Measurements from ENCODE around the gene SIPA1L3. TPM values are rescaled to one million over a fixed set of nuclear protein-coding genes. Genes with fewer than 3 reads are reported as not detected.
A peak's percentile ranks its signal among the peaks of the same experiment; 100 is the strongest.

The SIPA1L3 gene
- total and polyA plus RNA-seq, 12 donors: 2.8 to 24.2 (median 12.3) TPM

DNA sequence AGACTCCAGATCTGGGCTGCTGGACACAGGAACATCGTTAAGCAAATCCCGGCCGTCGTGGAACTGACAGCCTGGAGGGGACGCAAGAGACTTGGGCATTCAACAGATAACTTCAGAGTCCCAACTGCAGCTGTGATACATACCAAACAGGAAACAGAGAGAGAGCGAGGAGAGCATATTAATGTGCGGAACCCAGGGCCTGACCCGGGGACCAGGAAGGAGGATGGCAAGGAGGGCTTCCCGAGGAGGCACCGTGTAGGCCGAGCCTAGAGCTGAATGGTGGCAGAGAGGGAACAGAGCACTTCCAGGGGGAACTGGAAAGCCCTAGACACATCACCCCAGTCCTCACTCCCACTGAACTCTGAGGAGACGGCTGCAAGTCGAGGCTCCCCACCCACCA, 68.1 kb downstream of the SIPA1L3 start:
- TF ChIP-seq, protein P1, sequence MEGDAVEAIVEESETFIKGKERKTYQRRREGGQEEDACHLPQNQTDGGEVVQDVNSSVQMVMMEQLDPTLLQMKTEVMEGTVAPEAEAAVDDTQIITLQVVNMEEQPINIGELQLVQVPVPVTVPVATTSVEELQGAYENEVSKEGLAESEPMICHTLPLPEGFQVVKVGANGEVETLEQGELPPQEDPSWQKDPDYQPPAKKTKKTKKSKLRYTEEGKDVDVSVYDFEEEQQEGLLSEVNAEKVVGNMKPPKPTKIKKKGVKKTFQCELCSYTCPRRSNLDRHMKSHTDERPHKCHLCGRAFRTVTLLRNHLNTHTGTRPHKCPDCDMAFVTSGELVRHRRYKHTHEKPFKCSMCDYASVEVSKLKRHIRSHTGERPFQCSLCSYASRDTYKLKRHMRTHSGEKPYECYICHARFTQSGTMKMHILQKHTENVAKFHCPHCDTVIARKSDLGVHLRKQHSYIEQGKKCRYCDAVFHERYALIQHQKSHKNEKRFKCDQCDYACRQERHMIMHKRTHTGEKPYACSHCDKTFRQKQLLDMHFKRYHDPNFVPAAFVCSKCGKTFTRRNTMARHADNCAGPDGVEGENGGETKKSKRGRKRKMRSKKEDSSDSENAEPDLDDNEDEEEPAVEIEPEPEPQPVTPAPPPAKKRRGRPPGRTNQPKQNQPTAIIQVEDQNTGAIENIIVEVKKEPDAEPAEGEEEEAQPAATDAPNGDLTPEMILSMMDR (IDR thresholded peaks at IDR 0.05): no peak
- Histone ChIP-seq H3K27me3 (no peaks in the 10 kb centered on the region), H3K27ac (no peak overlapping the region), H3K9me3 (peaks cover 0 to 26% (median 12%) of the 10 kb centered on the region in 11 donors), H3K36me3 (peaks cover 0 to 5% (median 0%) of the 10 kb centered on the region in 9 donors), H3K4me3 (no peak overlapping the region), H3K4me1 (peaks cover 0 to 4% (median 0%) of the 10 kb centered on the region in 9 donors)
- DNase-seq (no peak), ATAC-seq (no peak)
- 87 to 92% methylated on average over 13 of the region's 13 CpGs for WGBS, 2 donors
- intact Hi-C loops (cut with DNase I): loop anchor here in 1 of 10 donors (10.0 kb wide), 1 partner anchor 1330 kb away; no protein-coding TSS in a partner anchor

DNA sequence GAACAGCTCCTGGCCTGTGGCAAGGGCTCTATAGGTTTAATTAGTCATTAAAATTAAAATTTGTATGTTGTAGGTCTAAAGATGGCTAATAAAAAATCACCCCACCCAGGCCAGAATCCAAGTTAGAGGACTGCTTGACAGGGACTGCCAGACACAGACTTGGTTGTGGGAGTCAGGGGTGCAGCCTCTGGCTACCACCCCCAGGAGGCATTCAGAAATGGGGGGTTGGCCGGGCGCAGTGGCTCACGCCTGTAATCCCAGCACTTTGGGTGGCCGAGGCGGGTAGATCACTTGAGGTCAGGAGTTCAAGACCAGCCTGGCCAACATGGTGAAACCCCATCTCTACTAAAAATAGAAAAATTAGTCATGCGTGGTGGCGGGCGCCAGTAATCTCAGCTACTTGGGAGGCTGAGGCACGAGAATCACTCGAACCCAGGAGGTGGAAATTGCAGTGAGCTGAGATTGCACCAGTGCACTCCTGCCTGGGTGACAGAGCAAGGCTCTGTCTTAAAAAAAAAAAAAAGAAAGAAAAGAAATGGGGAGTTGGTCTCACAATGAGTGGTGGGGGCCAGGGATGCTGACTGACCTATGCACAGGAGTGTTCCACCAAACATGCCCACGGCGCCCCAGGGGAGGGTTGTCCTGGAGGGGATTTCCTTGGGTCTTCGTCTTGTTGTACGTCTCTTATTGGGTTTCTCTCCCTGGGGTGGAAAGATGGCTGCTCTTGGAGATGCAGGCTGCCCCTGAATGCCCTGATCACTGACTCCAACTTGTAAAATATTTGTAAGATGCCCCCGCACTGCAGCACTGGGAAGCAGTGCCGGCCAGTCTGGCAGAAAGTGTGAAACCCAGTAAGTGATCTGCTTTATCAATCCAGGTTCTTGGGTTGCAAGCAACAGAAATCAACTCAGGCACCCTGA, 68.8 kb downstream of the SIPA1L3 start:
- intact Hi-C loops (cut with DNase I): loop anchor here in 1 of 10 donors (10.0 kb wide), 1 partner anchor 1329 kb away; no protein-coding TSS in a partner anchor
- WGBS, 2 donors: 92 to 98% methylated on average over 16 of the region's 16 CpGs
- DNase-seq: no peak
- Histone ChIP-seq H3K4me3 (no peak overlapping the region), H3K27me3 (no peaks in the 10 kb centered on the region), H3K9me3 (peaks cover 0 to 18% (median 4%) of the 10 kb centered on the region in 11 donors), H3K36me3 (peaks cover 0 to under 1% (median 0%) of the 10 kb centered on the region in 9 donors), H3K27ac (no peak overlapping the region), H3K4me1 (peaks cover 0 to 4% (median 0%) of the 10 kb centered on the region in 9 donors)
- no peak for ATAC-seq
- TF ChIP-seq, protein P1 (IDR thresholded peaks at IDR 0.05): no peak

DNA sequence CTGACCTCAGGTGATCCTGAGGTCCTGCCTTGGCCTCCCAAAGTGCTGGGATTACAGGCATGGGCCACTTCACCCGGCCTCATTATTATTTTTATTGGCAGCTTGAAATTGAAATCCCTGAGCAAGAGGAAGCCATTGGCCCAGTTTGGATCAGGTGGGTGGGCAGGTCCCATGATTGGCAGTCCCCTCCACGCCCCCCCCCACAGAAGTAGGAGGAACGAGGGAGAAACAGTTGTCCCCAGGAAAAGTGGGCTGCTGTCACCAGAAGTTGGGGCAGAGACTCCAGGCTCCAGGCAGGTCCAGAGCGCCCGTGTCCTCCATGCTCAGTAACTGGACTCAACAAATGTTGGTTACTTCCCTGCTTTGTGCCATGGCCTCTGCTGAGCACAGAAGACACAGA, 70.4 kb downstream of the SIPA1L3 start:
- TF ChIP-seq, protein P1 (IDR thresholded peaks at IDR 0.05): no peak
- H3K27ac ChIP-seq: peak overlapping the region in 1 of 10 donors; percentile 21
- no peaks in the 10 kb centered on the region for H3K36me3 ChIP-seq
- H3K9me3 ChIP-seq: peaks cover 0 to 7% (median 0%) of the 10 kb centered on the region in 11 donors
- no peak overlapping the region for H3K4me3 ChIP-seq
- ATAC-seq (no peak), DNase-seq (no peak)
- no peaks in the 10 kb centered on the region for H3K27me3 ChIP-seq
- intact Hi-C loops (cut with DNase I): loop anchor here in 1 of 10 donors (10.0 kb wide), 1 partner anchor 1327 kb away; no protein-coding TSS in a partner anchor
- peaks cover 0 to 4% (median 0%) of the 10 kb centered on the region in 9 donors for H3K4me1 ChIP-seq
- 82 to 86% methylated on average over 5 of the region's 5 CpGs for WGBS, 2 donors

DNA sequence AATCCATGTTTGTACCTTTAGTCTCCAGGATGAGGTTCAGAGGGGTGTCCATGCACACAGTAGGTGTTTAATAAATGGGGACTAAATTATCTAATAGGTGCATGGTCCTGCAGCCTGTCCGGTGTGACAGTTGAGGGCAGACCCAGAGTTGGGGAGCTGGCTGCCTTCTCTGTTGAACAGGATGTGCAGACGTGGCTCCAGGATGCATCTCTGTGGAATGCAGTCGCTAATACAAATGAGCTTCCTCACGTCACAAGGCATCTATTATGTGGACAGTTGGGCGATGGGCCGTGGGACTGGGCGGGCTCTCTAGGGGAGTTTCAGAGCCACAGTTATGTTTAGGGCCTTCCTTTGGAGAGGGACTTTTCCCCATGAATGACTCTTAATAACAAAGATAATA, 71.0 kb downstream of the SIPA1L3 start:
- Histone ChIP-seq H3K4me1 (peaks cover 0 to 4% (median 0%) of the 10 kb centered on the region in 9 donors), H3K27me3 (no peaks in the 10 kb centered on the region), H3K27ac (peak overlapping the region in 2 of 10 donors; percentile 9 to 26), H3K36me3 (no peaks in the 10 kb centered on the region), H3K9me3 (peaks cover 0 to 1% (median 0%) of the 10 kb centered on the region in 11 donors), H3K4me3 (no peak overlapping the region)
- 55 to 60% methylated on average over 7 of the region's 7 CpGs for whole genome bisulfite sequencing, 2 donors
- TF ChIP-seq, protein P1 (IDR thresholded peaks at IDR 0.05): no peak
- intact Hi-C loops (cut with DNase I): loop anchor here in 1 of 10 donors (10.0 kb wide), 1 partner anchor 1327 kb away; no protein-coding TSS in a partner anchor
- DNase-seq (peak in 1 of 2 donors; percentile 14), ATAC-seq (peak in 7 of 8 donors; percentile 33 to 67 (median 56))
